PFSK-1 (cell line): ENCODE results near the gene AK8.

ENCODE experiments used
- FOXP2 ChIP-seq: optimal IDR thresholded peaks from 2 replicates; pipeline ENCODE3; 2011; ENCODE audit warnings: borderline replicate concordance, control low read depth, inconsistent platforms; ENCODE audit not compliant: insufficient read depth; ENCODE audit errors: extremely low read length, extremely low read depth
- POLR2AphosphoS5 ChIP-seq: IDR thresholded peaks from 2 replicates; pipeline ENCODE4 v1.6.1; 2012; ENCODE audit warnings: low read depth, mild to moderate bottlenecking, control low read depth, low read length, moderate library complexity
- REST ChIP-seq, 2 experiments: IDR thresholded peaks; 2 replicates each; pipeline versions ENCODE4 v1.6.1 to v1.8.0; 2011 to 2012; ENCODE audit warnings: low read depth in 2 of 2, low read length in 2 of 2, control low read depth in 1 of 2, inconsistent platforms in 1 of 2, mild to moderate bottlenecking in 1 of 2, moderate library complexity in 1 of 2; ENCODE audit not compliant: insufficient read depth in 1 of 2

GRCh38 chr9:132784286-132784830 is 93.7 kb downstream of the AK8 start:
- no peak for TF ChIP-seq POLR2AphosphoS5
- no peak for TF ChIP-seq FOXP2
- no peak for TF ChIP-seq REST (IDR thresholded peaks at IDR 0.05; ENCODE audit: insufficient read depth in 1 of 2, low read depth in 2 of 2, low read length in 2 of 2)
